IPS-18c (cell line): Measurements from ENCODE around the gene TIMM23B.
"Not testable (repeated sequence)": the region's sequence is repeated elsewhere in the genome, so short reads cannot be mapped to it uniquely, and the experiment has no call there.

ENCODE experiments used
- H3K4me3 ChIP-seq: 2 replicates; pipeline ENCODE4 v1.7.0; 2013; ENCODE audit warnings: low read depth, mild to moderate bottlenecking, low read length, moderate library complexity; ENCODE audit not compliant: insufficient read depth
- H3K9me3 ChIP-seq: one replicate; pipeline ENCODE4 v1.6.1; 2013; ENCODE audit warnings: mild to moderate bottlenecking, low read length, moderate library complexity; ENCODE audit not compliant: control insufficient read depth, insufficient read depth

Gene TIMM23B

DNA sequence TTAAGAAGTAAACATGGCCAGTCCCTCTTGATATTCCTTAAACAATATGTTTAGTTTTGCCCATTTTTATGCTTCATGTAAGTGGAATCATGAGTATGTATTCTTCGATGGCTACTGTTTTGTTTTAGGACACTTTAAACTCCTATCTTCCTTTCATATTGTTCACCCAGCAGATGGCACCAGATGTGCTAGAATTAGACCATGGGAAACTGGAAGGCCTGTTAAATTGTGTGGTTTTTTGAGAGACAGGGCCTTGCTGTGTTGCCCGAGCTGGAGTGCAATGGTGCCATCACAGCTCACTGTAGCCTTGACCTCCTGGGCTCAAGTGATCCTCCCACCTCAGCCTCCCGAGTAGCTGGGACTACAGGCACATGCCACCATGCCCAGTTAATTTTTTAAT is 11.3 kb downstream of the TIMM23B start:
- H3K4me3 ChIP-seq = not testable (repeated sequence)

DNA sequence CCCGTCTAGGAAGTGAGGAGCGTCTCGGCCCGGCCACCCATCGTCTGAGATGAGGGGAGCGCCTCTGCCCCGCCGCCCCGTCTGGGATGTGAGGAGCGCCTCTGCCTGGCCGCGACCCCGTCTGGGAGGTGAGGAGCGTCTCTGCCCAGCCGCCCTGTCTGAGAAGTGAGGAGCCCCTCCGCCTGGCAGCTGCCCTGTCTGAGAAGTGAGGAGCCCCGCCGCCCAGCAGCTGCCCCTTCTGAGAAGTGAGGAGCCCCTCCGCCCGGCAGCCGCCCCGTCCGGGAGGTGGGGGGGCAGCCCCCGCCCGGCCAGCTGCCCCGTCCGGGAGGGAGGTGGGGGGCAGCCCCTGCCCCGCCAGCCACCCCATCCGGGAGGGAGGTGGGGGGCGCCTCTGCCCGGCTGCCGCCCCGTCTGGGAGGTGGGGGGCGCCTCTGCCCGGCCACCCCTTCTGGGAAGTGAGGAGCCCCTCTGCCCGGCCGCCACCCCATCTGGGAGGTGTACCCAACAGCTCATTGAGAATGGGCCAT is 28.5 kb downstream of the TIMM23B start:
- not testable (repeated sequence) for H3K9me3 ChIP-seq, H3K4me3 ChIP-seq

More for the DNA sequence above, 11.3 kb downstream of the TIMM23B start:
- H3K9me3 ChIP-seq = not testable (repeated sequence)

DNA sequence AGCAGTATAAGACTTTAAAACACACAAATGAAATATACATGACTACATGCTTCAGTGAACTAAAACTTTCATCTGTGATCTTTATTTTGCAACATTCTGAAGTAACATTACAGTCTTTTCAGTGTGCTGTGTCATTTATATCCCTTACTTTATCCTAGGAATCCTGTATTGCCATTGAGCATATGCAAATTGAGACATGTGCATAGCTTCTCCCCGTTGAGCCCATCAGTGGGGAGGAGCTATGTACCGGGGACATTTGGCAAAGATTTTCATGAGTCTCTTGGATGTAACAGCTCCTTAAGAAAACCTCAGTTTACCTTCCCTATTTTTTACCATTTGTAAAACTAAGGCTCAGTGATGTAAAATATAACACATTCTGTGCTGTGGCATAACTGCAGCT is 29.6 kb downstream of the TIMM23B start:
- not testable (repeated sequence) for H3K4me3 ChIP-seq, H3K9me3 ChIP-seq

DNA sequence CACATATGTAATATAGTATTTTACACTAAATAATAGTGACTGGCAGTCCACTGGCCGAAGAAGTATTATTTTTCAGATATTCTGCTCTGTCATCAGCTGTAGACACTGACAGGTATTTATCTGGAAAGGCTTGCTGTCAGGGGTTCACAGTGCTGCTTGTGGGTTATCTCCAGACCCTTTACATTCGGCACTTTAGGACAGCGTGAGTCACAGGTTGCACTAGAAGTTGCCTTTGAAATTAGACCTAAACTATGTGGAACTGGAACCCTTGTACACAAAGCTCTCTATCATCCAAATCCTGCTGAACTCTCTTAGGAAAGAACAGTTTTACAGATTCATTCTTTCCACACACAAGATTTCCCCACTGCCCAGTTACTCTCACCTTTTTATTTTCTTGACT is 30.2 kb downstream of the TIMM23B start:
- H3K4me3 ChIP-seq, H3K9me3 ChIP-seq: not testable (repeated sequence)

DNA sequence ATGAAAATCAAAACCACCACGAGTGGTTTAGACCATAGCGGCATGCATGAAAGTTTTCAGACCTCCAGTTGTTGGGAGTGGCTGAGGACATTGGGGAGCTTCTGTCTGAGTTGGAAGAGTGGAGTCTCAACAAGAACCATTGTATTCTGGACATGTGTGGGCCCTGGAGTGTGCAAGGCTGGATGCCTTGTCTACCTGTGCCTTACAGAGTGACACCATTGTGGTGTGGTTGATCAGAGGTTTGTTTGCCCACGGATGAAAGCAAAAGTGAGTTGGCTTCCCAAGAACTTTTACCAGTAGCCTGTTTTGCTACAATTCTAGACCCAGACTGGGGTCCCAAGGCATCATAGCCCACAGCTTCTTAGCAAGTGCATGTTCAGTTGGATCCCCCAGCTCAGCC is 35.9 kb downstream of the TIMM23B start:
- not testable (repeated sequence) for H3K4me3 ChIP-seq, H3K9me3 ChIP-seq

DNA sequence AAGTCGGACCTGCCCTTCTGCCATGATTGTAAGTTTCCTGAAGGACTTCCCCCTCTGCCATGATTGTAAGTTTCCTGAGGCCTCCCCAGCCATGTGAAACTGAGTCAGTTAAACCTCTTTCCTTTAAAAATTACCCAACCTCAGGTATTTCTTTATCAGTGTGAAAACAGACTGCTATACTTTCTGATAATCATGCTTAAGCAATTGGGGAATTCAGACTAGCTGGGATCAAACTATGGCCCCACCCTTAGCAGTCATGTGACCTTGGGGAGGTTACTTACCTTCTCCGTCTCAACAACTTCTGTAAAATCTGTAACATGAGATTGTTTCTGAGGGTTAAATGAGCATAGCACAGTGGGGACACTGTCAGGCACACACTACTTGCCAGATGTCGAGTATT is 45.4 kb downstream of the TIMM23B start:
- not testable (repeated sequence) for H3K9me3 ChIP-seq, H3K4me3 ChIP-seq

DNA sequence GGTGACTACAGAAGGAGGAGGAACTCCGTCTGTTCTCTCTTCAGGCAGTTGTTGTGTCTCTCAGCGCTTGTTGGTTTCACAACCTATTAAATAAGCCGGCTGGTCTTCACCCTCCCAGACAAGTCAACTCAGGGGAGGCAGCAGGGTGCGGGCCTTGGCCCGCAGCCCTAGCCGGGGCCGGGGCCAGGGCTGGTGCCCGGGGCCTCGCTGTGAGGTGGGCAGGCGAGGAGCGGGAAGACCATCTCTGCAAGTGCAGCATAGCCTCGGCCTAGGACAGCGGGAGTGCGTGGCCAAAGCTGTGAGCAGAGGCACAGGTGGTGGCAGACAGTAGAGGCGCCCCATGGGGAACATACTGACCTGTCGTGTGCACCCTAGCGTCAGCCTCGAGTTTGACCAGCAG is 46.5 kb downstream of the TIMM23B start, which contains the start of gene AGAP6:
Gene AGAP6 (plus strand): TSS at position 31 of the 400 bp plus-strand sequence. CDS start 310 bp downstream, at position 341.
- H3K4me3 ChIP-seq, H3K9me3 ChIP-seq: not testable (repeated sequence)

DNA sequence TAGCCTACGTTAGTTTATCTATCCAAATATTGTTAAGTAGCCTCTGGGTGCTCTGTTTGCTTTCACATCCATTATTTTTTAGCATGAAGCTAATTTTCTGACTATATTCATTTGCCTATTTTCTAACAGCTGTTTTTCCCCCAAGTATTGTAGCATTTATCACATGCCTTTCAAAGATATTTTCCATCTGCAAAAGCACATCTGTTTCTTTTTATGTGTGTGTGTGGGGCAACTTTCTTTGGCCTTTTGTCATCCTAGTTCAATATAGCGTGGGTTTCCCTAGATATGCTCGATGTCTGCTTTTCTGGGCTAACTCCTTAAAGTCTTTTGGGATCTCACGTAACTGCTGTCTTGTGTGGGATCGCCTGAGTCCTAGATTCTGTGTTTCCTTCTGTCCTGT is 53.5 kb downstream of the TIMM23B start:
- not testable (repeated sequence) for H3K9me3 ChIP-seq, H3K4me3 ChIP-seq

DNA sequence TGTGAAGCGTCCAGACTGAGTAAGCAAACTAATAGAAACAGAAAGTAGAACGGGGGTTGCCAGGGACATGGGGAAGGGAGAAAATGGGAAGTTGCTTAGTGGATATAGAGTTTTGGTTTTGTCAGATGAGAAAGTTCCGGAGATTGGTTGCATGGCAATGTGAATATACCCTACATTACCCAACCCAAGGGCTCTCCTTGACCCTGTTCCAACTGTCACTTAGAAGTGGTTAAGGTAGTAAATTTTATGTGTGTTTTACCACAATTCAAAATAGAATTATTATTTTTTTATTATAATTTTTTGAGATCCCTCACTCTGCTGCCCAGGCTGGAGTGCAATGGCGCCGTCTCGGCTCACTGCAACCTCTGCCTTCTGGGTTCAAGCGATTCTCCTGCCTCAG is 72.2 kb downstream of the TIMM23B start:
- not testable (repeated sequence) for H3K4me3 ChIP-seq, H3K9me3 ChIP-seq

DNA sequence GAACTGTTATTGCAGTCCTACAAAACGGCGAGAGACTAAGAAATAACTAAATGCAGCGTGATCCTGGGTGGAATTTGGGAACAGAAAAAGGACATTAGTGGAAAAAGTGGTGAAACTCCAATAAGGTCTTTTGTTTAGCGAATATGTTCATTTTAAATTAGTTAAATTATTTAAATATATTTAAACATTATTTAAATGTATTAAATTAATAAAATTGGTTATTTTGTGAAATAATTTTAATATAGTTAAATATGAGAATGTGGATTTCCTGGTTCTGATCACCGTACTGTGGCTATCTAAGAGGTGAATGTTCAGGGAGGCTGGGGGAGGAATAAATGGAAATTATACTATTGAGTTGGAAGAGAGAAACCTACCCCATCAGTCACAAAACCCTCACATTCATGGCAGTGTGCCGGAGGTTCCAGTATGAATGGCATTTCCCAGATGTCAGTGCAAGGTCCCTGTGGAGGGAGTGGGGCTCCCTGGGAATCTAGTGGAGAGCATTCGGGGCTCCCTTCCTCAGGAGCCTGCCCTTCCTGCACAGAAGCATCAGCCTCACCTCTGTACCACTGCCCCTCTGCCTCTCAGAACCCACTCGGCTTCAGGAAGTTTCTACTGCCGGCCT is 73.9 kb downstream of the TIMM23B start:
- H3K9me3 ChIP-seq, H3K4me3 ChIP-seq: not testable (repeated sequence)

DNA sequence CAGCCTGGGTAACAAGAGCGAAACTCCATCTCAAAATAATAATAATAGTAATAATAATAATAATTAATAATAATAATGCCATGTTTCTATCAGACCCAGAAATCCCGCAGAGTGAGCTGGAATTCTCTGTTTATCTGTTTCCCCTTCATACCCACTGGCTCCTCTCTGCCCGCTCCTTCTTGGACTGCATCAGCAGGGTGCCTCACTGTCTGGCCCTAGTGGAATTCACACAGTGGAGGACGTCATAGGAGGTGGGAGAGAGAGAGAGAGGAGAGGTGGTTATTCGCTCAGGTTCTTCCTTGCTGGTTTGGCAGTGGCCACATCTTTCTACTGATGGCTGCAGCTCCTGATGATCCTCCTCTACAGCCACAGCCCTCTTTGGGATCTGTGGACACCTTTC is 75.1 kb downstream of the TIMM23B start:
- H3K9me3 ChIP-seq, H3K4me3 ChIP-seq: not testable (repeated sequence)

DNA sequence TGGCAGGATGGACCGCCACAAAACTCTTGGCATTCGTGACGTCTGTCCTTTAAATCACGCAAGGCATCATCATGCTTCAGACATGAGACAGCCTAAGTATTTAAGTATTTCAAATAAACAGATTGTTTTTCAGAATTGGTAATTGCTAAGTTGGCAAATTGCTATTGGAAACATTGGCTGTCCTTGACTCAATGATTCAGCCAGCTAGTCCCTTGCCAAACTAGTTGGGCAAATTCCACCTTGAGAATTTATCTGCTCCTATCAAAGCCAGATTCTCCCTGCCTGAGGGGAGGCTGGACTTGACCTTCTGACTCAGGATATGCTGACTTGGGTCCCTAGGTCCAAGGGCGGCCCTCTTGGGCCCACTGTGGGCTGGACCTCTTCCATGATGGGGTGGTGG is 75.8 kb downstream of the TIMM23B start:
- H3K9me3 ChIP-seq, H3K4me3 ChIP-seq: not testable (repeated sequence)

DNA sequence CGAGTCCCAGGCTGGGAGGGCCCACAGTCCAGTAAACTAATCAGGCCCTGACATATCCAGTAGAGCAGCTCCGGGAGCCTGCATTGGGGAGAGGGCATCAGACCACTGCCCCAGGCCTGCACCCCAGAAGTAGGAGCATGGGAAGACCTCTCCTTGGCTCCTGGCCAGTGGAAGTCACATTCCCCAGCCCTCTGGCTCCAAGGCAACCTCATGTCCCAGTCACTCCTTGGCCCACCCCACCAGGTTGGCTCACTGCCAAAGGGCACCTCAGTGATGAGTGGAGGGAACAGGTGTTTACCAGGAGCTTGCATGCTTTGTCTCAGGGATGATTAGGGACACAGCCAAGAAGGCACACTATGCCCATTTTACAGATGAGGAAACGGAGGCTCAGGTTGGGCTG is 77.4 kb downstream of the TIMM23B start:
- not testable (repeated sequence) for H3K9me3 ChIP-seq, H3K4me3 ChIP-seq

DNA sequence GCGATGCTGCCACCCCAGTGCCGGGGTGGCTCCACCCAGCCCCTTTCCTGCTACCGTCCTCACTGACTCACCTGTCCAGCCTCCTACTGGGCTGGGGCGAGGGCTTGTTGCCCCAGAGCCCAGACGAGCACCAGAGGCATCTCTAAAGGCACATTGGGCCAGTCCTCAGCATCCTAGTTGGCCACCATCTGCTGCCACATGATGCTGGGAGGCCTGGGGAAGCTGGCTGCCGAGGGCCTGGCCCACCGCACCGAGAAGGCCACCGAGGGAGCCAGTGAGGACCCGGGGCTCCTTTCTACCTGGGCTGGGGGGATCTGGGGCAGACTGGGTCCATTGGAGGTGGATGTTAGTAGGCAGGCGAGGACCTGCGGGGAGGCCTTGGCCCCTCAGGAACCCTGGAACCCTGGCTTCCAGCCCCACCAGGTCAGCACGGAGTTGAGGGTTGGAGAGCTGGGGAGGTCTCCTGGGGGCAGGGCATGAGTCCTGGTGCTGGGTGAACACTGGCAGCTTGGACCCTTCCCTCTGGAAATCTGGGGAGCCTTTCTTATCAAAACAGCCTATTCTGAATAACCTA is 78.7 kb downstream of the TIMM23B start:
- not testable (repeated sequence) for H3K4me3 ChIP-seq, H3K9me3 ChIP-seq

DNA sequence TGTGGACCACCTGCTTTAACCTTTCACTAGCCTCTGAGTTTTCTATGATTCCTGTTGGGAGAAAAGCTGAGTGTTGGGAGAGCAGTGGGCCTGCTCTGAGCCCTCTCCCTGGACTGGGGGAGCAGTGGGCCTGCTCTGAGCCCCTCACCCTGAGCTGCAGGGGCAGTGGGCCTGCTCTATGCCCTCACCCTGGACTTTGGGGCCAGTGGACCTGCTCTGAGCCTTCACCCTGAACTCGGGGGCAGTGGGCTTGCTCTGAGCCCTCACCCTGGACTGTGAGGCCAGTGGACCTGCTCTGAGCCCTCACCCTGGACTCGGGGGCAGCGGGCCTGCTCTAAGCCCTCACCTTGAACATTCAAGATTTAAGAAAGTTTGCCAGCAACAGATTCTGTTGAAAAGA is 79.8 kb downstream of the TIMM23B start:
- Histone ChIP-seq H3K4me3 (no peak overlapping the region), H3K9me3 (no peaks in the 10 kb centered on the region)
